RWPE2 (cell line): ENCODE results near the gene FAM110D.
A peak's percentile ranks its signal among the peaks of the same experiment; 100 is the strongest.

Experiments used
- ATAC-seq: fragments of 200-7000 bp; cut with Tn5 transposase; 3 replicates; pipeline ENCODE4 v1.9.1; 2021; ENCODE audit warnings: low read depth
- DNase-seq: peaks from one replicate; pipeline ENCODE4 v3.0.0-alpha.2; 2020; ENCODE audit warnings: low spot score
- H3K27ac ChIP-seq: fragments of 450-650 bp; 2 replicates; pipeline ENCODE4 v1.5.1; 2017; ENCODE audit warnings: mild to moderate bottlenecking; ENCODE audit not compliant: poor library complexity, severe bottlenecking
- H3K27me3 ChIP-seq: fragments of 250-450 bp; sonication (Bioruptor Pico); 2 replicates; pipeline ENCODE4 v1.5.1; 2021; ENCODE audit warnings: mild to moderate bottlenecking, moderate library complexity; ENCODE audit not compliant: insufficient read depth, poor library complexity, severe bottlenecking
- H3K36me3 ChIP-seq: fragments of 250-450 bp; sonication (Bioruptor Pico); 2 replicates; pipeline ENCODE4 v1.5.1; 2020; ENCODE audit warnings: low read depth, mild to moderate bottlenecking, moderate library complexity
- H3K4me1 ChIP-seq: fragments of 250-450 bp; sonication (Bioruptor Pico); 2 replicates; pipeline ENCODE4 v1.5.1; 2021; ENCODE audit warnings: mild to moderate bottlenecking, moderate library complexity; ENCODE audit not compliant: insufficient read depth, poor library complexity, severe bottlenecking
- H3K4me3 ChIP-seq: fragments of 250-450 bp; sonication (Bioruptor Pico); 2 replicates; pipeline ENCODE4 v1.5.1; 2021; ENCODE audit warnings: mild to moderate bottlenecking, moderate library complexity; ENCODE audit not compliant: severe bottlenecking
- H3K9me3 ChIP-seq: fragments of 250-450 bp; sonication (Bioruptor Pico); 2 replicates; pipeline ENCODE4 v1.5.1; 2021; ENCODE audit warnings: mild to moderate bottlenecking, moderate library complexity; ENCODE audit not compliant: severe bottlenecking
- CTCF ChIP-seq: fragments of 450-650 bp; IDR thresholded peaks from one replicate; pipeline ENCODE4 v1.5.1; 2017; ENCODE audit warnings: mild to moderate bottlenecking, moderate library complexity; ENCODE audit not compliant: poor library complexity, severe bottlenecking

Gene FAM110D

GRCh38 chr1:26189751-26190275 lies 30.9 kb downstream of the FAM110D start:
- H3K9me3 ChIP-seq: no peaks in the 10 kb centered on the region
- no peaks in the 10 kb centered on the region for H3K27me3 ChIP-seq
- ATAC-seq: 0 out of 3 replicates have a peak, but pooled peaks have one; percentile 20
- TF ChIP-seq CTCF: no peak
- no peak overlapping the region for H3K4me3 ChIP-seq
- no peak for DNase-seq
- H3K36me3 ChIP-seq: peaks cover 17% of the 10 kb centered on the region
- H3K27ac ChIP-seq: no peak overlapping the region
- H3K4me1 ChIP-seq: no peaks in the 10 kb centered on the region

- Histone ChIP-seq H3K27me3 (no peaks in the 10 kb centered on the region), H3K4me3 (no peak within 1 kb of the TSS), H3K27ac (no peak within 1 kb of the TSS), H3K9me3 (no peaks in the 10 kb centered on the region), H3K4me1 (no peaks in the 10 kb centered on the region), H3K36me3 (peaks cover 13% of the 10 kb centered on the region)
- no peak for DNase-seq
- no peak for TF ChIP-seq CTCF
- peak; percentile 57 for ATAC-seq
These were observed 31.6 kb downstream of the FAM110D start, which contains the start of gene CATSPER4 for GRCh38 chr1:26190373-26190987. TSS of gene CATSPER4 (plus strand) at chr1:26190602. CDS start at chr1:26190628, 26 bp downstream.

- ATAC-seq (no peak), DNase-seq (no peak)
- no peaks in the 10 kb centered on the region for H3K9me3 ChIP-seq
- no peak for TF ChIP-seq CTCF
- H3K27ac ChIP-seq: no peak overlapping the region
- H3K27me3 ChIP-seq: no peaks in the 10 kb centered on the region
- peaks cover 13% of the 10 kb centered on the region for H3K36me3 ChIP-seq
- H3K4me3 ChIP-seq: no peak overlapping the region
- no peaks in the 10 kb centered on the region for H3K4me1 ChIP-seq
These were observed 32.9 kb downstream of the FAM110D start for GRCh38 chr1:26191739-26192138.

GRCh38 chr1:26195805-26196204 lies 36.9 kb downstream of the FAM110D start:
- Histone ChIP-seq H3K4me3 (no peak overlapping the region), H3K36me3 (no peaks in the 10 kb centered on the region), H3K9me3 (no peaks in the 10 kb centered on the region), H3K27me3 (no peaks in the 10 kb centered on the region), H3K27ac (no peak overlapping the region), H3K4me1 (no peaks in the 10 kb centered on the region)
- TF ChIP-seq CTCF: no peak
- DNase-seq (no peak), ATAC-seq (no peak)

- H3K4me1 ChIP-seq: no peaks in the 10 kb centered on the region
- DNase-seq (no peak), ATAC-seq (no peak)
- TF ChIP-seq CTCF: no peak
- no peak overlapping the region for H3K4me3 ChIP-seq
- H3K36me3 ChIP-seq: no peaks in the 10 kb centered on the region
- H3K27me3 ChIP-seq: no peaks in the 10 kb centered on the region
- H3K27ac ChIP-seq: no peak overlapping the region
- H3K9me3 ChIP-seq: no peaks in the 10 kb centered on the region
These were observed 38.4 kb downstream of the FAM110D start for GRCh38 chr1:26197301-26197700.
